Colonic mucosa (tissue), 4 donors: ENCODE data around the gene DLGAP1. TPM values are rescaled to one million over a fixed set of nuclear protein-coding genes. Genes with fewer than 3 reads are reported as not detected.

Source experiments
- DNase-seq: peaks from one replicate; pipeline ENCODE4 v3.0.0-alpha.2; 2020
- H3K27ac ChIP-seq: fragments of 200-600 bp; one replicate; pipeline ENCODE4 v1.8.0; 2021
- H3K27me3 ChIP-seq: fragments of 200-600 bp; one replicate; pipeline ENCODE4 v1.8.0; 2021
- H3K36me3 ChIP-seq: fragments of 200-600 bp; one replicate; pipeline ENCODE4 v1.8.0; 2021
- H3K4me1 ChIP-seq: fragments of 200-600 bp; one replicate; pipeline ENCODE4 v1.8.0; 2021; ENCODE audit warnings: mild to moderate bottlenecking
- H3K4me3 ChIP-seq: fragments of 200-600 bp; one replicate; pipeline ENCODE4 v1.8.0; 2021
- H3K9ac ChIP-seq, 2 donors: one replicate each; pipeline ENCODE4 v1.7.0; 2013; ENCODE audit warnings: control low read depth in 2 of 2, low read depth in 2 of 2, low read length in 2 of 2
- H3K9me3 ChIP-seq: fragments of 200-600 bp; one replicate; pipeline ENCODE4 v1.8.0; 2021
- intact Hi-C: fragments of 100-400 bp; cut with DNase I; formaldehyde crosslinking; loops from one replicate; pipeline ENCODE4 v1.14.1; 2022
- total RNA-seq, 2 donors: library from RNA; stranded (reverse); fragmentation: NEBNext Ultra II Directional in 1 of 2; extraction: Animal tissue kit (Norgen Biotek cat#: 25700) in 1 of 2; gene quantifications; one replicate each; pipeline ENCODE4 v1.2.1, GENCODE V29; 2021
- TF ChIP-seq, protein P1 (sequence below): fragments of 200-600 bp; IDR thresholded peaks from one replicate; pipeline ENCODE4 v1.8.0; 2022; ENCODE audit warnings: antibody characterized with exemption, mild to moderate bottlenecking
- donor health status: healthy.
- donor health status: DM: no; HTN: no; CAD: no.
- donor health status: DM: no; HTN: no; CAD: no.

Gene DLGAP1
- total RNA-seq, 2 donors from 2014 or later = 0.25 to 0.50 TPM

GRCh38 chr18:3510896-3511295 is 944.2 kb downstream of the DLGAP1 start:
- no peaks in the 10 kb centered on the region for H3K4me1 ChIP-seq
- H3K9me3 ChIP-seq = no peaks in the 10 kb centered on the region
- DNase-seq = no peak
- no peak overlapping the region for H3K9ac ChIP-seq
- TF ChIP-seq, protein P1, sequence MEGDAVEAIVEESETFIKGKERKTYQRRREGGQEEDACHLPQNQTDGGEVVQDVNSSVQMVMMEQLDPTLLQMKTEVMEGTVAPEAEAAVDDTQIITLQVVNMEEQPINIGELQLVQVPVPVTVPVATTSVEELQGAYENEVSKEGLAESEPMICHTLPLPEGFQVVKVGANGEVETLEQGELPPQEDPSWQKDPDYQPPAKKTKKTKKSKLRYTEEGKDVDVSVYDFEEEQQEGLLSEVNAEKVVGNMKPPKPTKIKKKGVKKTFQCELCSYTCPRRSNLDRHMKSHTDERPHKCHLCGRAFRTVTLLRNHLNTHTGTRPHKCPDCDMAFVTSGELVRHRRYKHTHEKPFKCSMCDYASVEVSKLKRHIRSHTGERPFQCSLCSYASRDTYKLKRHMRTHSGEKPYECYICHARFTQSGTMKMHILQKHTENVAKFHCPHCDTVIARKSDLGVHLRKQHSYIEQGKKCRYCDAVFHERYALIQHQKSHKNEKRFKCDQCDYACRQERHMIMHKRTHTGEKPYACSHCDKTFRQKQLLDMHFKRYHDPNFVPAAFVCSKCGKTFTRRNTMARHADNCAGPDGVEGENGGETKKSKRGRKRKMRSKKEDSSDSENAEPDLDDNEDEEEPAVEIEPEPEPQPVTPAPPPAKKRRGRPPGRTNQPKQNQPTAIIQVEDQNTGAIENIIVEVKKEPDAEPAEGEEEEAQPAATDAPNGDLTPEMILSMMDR = no peak
- intact Hi-C loops = no loop called here
- no peak overlapping the region for H3K4me3 ChIP-seq
- H3K27me3 ChIP-seq = no peaks in the 10 kb centered on the region
- no peaks in the 10 kb centered on the region for H3K36me3 ChIP-seq
- no peak overlapping the region for H3K27ac ChIP-seq

DNA sequence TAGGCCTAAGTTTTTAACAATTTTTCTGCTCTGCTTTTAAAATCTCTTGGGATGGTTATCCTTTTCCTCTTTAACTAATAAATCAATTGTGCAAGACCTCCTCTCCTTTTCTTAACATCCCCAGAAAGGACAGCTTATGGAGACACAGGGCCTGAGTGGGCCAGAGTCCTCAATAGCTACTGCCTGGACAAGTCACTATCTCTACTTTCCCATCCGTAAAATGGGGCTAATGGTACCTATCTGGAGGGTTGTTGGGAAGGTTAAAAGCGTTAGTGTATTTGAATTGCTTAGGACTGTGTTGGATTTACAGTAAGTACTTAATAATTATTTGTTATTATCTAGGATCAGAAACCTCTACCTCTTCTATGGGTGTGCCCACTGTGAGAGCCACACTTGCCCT is 945.1 kb downstream of the DLGAP1 start:
- no peaks in the 10 kb centered on the region for H3K36me3 ChIP-seq
- no peak overlapping the region for H3K4me3 ChIP-seq
- TF ChIP-seq, protein P1 = no peak
- no peaks in the 10 kb centered on the region for H3K4me1 ChIP-seq
- no peaks in the 10 kb centered on the region for H3K27me3 ChIP-seq
- intact Hi-C loops = no loop called here
- no peak for DNase-seq
- H3K27ac ChIP-seq = no peak overlapping the region
- no peaks in the 10 kb centered on the region for H3K9me3 ChIP-seq
- no peak overlapping the region for H3K9ac ChIP-seq

- no peak for DNase-seq
- TF ChIP-seq, protein P1 = no peak
- intact Hi-C loops = no loop called here
- Histone ChIP-seq H3K27ac (no peak overlapping the region), H3K9me3 (no peaks in the 10 kb centered on the region), H3K27me3 (no peaks in the 10 kb centered on the region), H3K9ac (no peak overlapping the region), H3K4me3 (no peak overlapping the region), H3K36me3 (no peaks in the 10 kb centered on the region), H3K4me1 (no peaks in the 10 kb centered on the region)
These were observed 946.2 kb downstream of the DLGAP1 start for GRCh38 chr18:3508576-3509549.

DNA sequence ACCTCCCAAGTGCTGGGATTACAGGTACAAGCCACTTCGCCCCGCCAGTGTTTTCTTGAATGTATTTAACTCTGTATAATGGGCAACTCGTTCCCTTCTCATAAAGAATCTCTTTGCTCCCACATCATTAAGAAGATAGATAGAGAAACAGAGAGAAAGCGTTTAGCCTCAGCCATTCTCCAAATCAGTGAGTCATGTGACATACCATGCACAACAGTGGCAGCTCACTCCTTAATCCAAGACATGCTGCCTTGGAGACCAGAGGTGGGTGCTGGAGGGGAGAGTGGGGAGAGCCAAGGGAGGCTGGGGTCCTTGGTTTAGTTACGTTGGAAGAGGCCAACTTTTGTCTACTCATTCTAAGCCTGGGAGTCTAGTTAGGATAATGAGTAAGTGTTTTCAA is 950.5 kb downstream of the DLGAP1 start:
- Histone ChIP-seq H3K9me3 (no peaks in the 10 kb centered on the region), H3K4me1 (peaks cover under 1% of the 10 kb centered on the region), H3K27ac (no peak overlapping the region), H3K4me3 (no peak overlapping the region), H3K36me3 (no peaks in the 10 kb centered on the region), H3K9ac (no peak overlapping the region), H3K27me3 (no peaks in the 10 kb centered on the region)
- intact Hi-C loops = no loop called here
- no peak for DNase-seq
- TF ChIP-seq, protein P1 = no peak

DNA sequence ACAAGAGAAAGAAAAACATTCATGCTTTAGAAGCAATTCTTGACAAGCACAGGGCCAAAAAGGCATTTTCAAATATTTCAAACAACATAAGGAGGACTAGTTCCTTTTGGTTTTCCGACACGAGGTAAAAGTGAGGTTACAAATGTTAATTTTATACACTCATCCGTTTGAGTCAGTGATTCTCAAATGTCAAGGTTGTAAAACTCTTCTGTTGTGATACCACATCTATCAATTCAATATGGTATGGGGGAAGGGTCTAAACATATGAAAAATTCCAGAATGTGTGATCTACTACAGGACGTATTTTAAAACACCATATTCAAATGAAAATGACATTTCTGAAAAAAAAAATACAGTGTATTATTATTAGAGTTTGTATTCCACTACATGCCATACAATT is 952.5 kb downstream of the DLGAP1 start:
- Histone ChIP-seq H3K36me3 (no peaks in the 10 kb centered on the region), H3K4me3 (no peak overlapping the region), H3K27ac (no peak overlapping the region), H3K27me3 (no peaks in the 10 kb centered on the region), H3K9ac (no peak overlapping the region), H3K4me1 (peaks cover 5% of the 10 kb centered on the region), H3K9me3 (no peaks in the 10 kb centered on the region)
- DNase-seq = no peak
- intact Hi-C loops = no loop called here
- TF ChIP-seq, protein P1 = no peak
